ENCODE measurements around the gene SLC16A10.

The SLC16A10 gene

GRCh38 chr6:111219785-111220184 is 132.5 kb downstream of the SLC16A10 start:
- H3K4me3 ChIP-seq (ENCODE audit: extremely low read depth, insufficient read depth, low read length, poor library complexity, severe bottlenecking) = no peak overlapping the region
- no peaks in the 10 kb centered on the region for H3K9me3 ChIP-seq (ENCODE audit: control insufficient read depth, low read length)
- WGBS, 2 experiments (ENCODE audit: insufficient coverage in 2 of 2) = 89 to 93% methylated on average over 1 to 4 of the region's 6 CpGs
- H3K4me1 ChIP-seq (ENCODE audit: control insufficient read depth, insufficient read depth, low read length, poor library complexity, severe bottlenecking) = no peaks in the 10 kb centered on the region
- no peaks in the 10 kb centered on the region for H3K36me3 ChIP-seq (ENCODE audit: control insufficient read depth, insufficient read depth, low read length)
- H3K27ac ChIP-seq (ENCODE audit: low read depth, low read length, severe bottlenecking) = no peak overlapping the region

- Histone ChIP-seq H3K9me3 (ENCODE audit: control insufficient read depth, low read length) (no peaks in the 10 kb centered on the region), H3K36me3 (ENCODE audit: control insufficient read depth, insufficient read depth, low read length) (no peaks in the 10 kb centered on the region), H3K4me1 (ENCODE audit: control insufficient read depth, insufficient read depth, low read length, poor library complexity, severe bottlenecking) (no peaks in the 10 kb centered on the region), H3K27ac (ENCODE audit: low read depth, low read length, severe bottlenecking) (no peak overlapping the region), H3K4me3 (ENCODE audit: extremely low read depth, insufficient read depth, low read length, poor library complexity, severe bottlenecking) (no peak overlapping the region)
- no CpG with 5 or more reads among the region's 1 CpG for WGBS, 2 experiments (ENCODE audit: insufficient coverage in 2 of 2)
Observed at GRCh38 chr6:111220383-111221031, 133.2 kb downstream of the SLC16A10 start.

- 52 to 92% methylated on average over 2 to 3 of the region's 4 CpGs for WGBS, 2 experiments (ENCODE audit: insufficient coverage in 2 of 2)
- H3K9me3 ChIP-seq (ENCODE audit: control insufficient read depth, low read length) = no peaks in the 10 kb centered on the region
- H3K4me3 ChIP-seq (ENCODE audit: extremely low read depth, insufficient read depth, low read length, poor library complexity, severe bottlenecking) = no peak overlapping the region
- H3K36me3 ChIP-seq (ENCODE audit: control insufficient read depth, insufficient read depth, low read length) = no peaks in the 10 kb centered on the region
- H3K27ac ChIP-seq (ENCODE audit: low read depth, low read length, severe bottlenecking) = no peak overlapping the region
- no peaks in the 10 kb centered on the region for H3K4me1 ChIP-seq (ENCODE audit: control insufficient read depth, insufficient read depth, low read length, poor library complexity, severe bottlenecking)
Observed at GRCh38 chr6:111221804-111222203, 134.5 kb downstream of the SLC16A10 start.

- WGBS, 2 experiments (ENCODE audit: insufficient coverage in 2 of 2) = 0 to 13% methylated on average over 1 of the region's 1 CpG
- H3K36me3 ChIP-seq (ENCODE audit: control insufficient read depth, insufficient read depth, low read length) = no peaks in the 10 kb centered on the region
Observed at GRCh38 chr6:111222341-111222740, 135.0 kb downstream of the SLC16A10 start.

GRCh38 chr6:111228094-111228493 is 140.8 kb downstream of the SLC16A10 start:
- Histone ChIP-seq H3K27ac (ENCODE audit: low read depth, low read length, severe bottlenecking) (no peak overlapping the region), H3K9me3 (ENCODE audit: control insufficient read depth, low read length) (no peaks in the 10 kb centered on the region), H3K36me3 (ENCODE audit: control insufficient read depth, insufficient read depth, low read length) (no peaks in the 10 kb centered on the region), H3K4me1 (ENCODE audit: control insufficient read depth, insufficient read depth, low read length, poor library complexity, severe bottlenecking) (no peaks in the 10 kb centered on the region), H3K4me3 (ENCODE audit: extremely low read depth, insufficient read depth, low read length, poor library complexity, severe bottlenecking) (no peak overlapping the region)
- WGBS, 2 experiments (ENCODE audit: insufficient coverage in 2 of 2) = no CpG with 5 or more reads among the region's 2 CpGs

More at GRCh38 chr6:111222341-111222740, 135.0 kb downstream of the SLC16A10 start:
- H3K9me3 ChIP-seq (ENCODE audit: control insufficient read depth, low read length) = no peaks in the 10 kb centered on the region
- H3K4me1 ChIP-seq (ENCODE audit: control insufficient read depth, insufficient read depth, low read length, poor library complexity, severe bottlenecking) = no peaks in the 10 kb centered on the region
- H3K4me3 ChIP-seq (ENCODE audit: extremely low read depth, insufficient read depth, low read length, poor library complexity, severe bottlenecking) = no peak overlapping the region
- H3K27ac ChIP-seq (ENCODE audit: low read depth, low read length, severe bottlenecking) = no peak overlapping the region

GRCh38 chr6:111230351-111231089 is 143.2 kb downstream of the SLC16A10 start:
- no peaks in the 10 kb centered on the region for H3K36me3 ChIP-seq (ENCODE audit: control insufficient read depth, insufficient read depth, low read length)
- H3K4me3 ChIP-seq (ENCODE audit: extremely low read depth, insufficient read depth, low read length, poor library complexity, severe bottlenecking) = no peak overlapping the region
- H3K4me1 ChIP-seq (ENCODE audit: control insufficient read depth, insufficient read depth, low read length, poor library complexity, severe bottlenecking) = no peaks in the 10 kb centered on the region
- no peak overlapping the region for H3K27ac ChIP-seq (ENCODE audit: low read depth, low read length, severe bottlenecking)
- WGBS, 2 experiments (ENCODE audit: insufficient coverage in 2 of 2) = no CpG with 5 or more reads among the region's 2 CpGs
- H3K9me3 ChIP-seq (ENCODE audit: control insufficient read depth, low read length) = no peaks in the 10 kb centered on the region

- no peaks in the 10 kb centered on the region for H3K9me3 ChIP-seq (ENCODE audit: control insufficient read depth, low read length)
- 79 to 86% methylated on average over 3 to 4 of the region's 4 CpGs for WGBS, 2 experiments (ENCODE audit: insufficient coverage in 2 of 2)
- no peaks in the 10 kb centered on the region for H3K36me3 ChIP-seq (ENCODE audit: control insufficient read depth, insufficient read depth, low read length)
- H3K4me1 ChIP-seq (ENCODE audit: control insufficient read depth, insufficient read depth, low read length, poor library complexity, severe bottlenecking) = no peaks in the 10 kb centered on the region
- no peak overlapping the region for H3K27ac ChIP-seq (ENCODE audit: low read depth, low read length, severe bottlenecking)
- no peak overlapping the region for H3K4me3 ChIP-seq (ENCODE audit: extremely low read depth, insufficient read depth, low read length, poor library complexity, severe bottlenecking)
Observed at GRCh38 chr6:111231090-111231459, 143.8 kb downstream of the SLC16A10 start.

GRCh38 chr6:111237852-111238251 is 150.5 kb downstream of the SLC16A10 start:
- Histone ChIP-seq H3K36me3 (ENCODE audit: control insufficient read depth, insufficient read depth, low read length) (no peaks in the 10 kb centered on the region), H3K4me3 (ENCODE audit: extremely low read depth, insufficient read depth, low read length, poor library complexity, severe bottlenecking) (no peak overlapping the region), H3K4me1 (ENCODE audit: control insufficient read depth, insufficient read depth, low read length, poor library complexity, severe bottlenecking) (peaks cover 7% of the 10 kb centered on the region), H3K27ac (ENCODE audit: low read depth, low read length, severe bottlenecking) (no peak overlapping the region), H3K9me3 (ENCODE audit: control insufficient read depth, low read length) (no peaks in the 10 kb centered on the region)
- WGBS, 2 experiments (ENCODE audit: insufficient coverage in 2 of 2) = no CpG with 5 or more reads among the region's 2 CpGs

- Histone ChIP-seq H3K4me1 (ENCODE audit: control insufficient read depth, insufficient read depth, low read length, poor library complexity, severe bottlenecking) (peaks cover 7% of the 10 kb centered on the region), H3K27ac (ENCODE audit: low read depth, low read length, severe bottlenecking) (no peak overlapping the region), H3K9me3 (ENCODE audit: control insufficient read depth, low read length) (no peaks in the 10 kb centered on the region), H3K4me3 (ENCODE audit: extremely low read depth, insufficient read depth, low read length, poor library complexity, severe bottlenecking) (no peak overlapping the region), H3K36me3 (ENCODE audit: control insufficient read depth, insufficient read depth, low read length) (no peaks in the 10 kb centered on the region)
- 83 to 94% methylated on average over 1 to 2 of the region's 4 CpGs for WGBS, 2 experiments (ENCODE audit: insufficient coverage in 2 of 2)
Observed at GRCh38 chr6:111238464-111239119, 151.3 kb downstream of the SLC16A10 start.

- no peak overlapping the region for H3K27ac ChIP-seq (ENCODE audit: low read depth, low read length, severe bottlenecking)
- no peaks in the 10 kb centered on the region for H3K36me3 ChIP-seq (ENCODE audit: control insufficient read depth, insufficient read depth, low read length)
- no peak overlapping the region for H3K4me3 ChIP-seq (ENCODE audit: extremely low read depth, insufficient read depth, low read length, poor library complexity, severe bottlenecking)
- peaks cover 7% of the 10 kb centered on the region for H3K4me1 ChIP-seq (ENCODE audit: control insufficient read depth, insufficient read depth, low read length, poor library complexity, severe bottlenecking)
- H3K9me3 ChIP-seq (ENCODE audit: control insufficient read depth, low read length) = no peaks in the 10 kb centered on the region
- WGBS, 2 experiments (ENCODE audit: insufficient coverage in 2 of 2) = 84 to 100% methylated on average over 2 of the region's 4 CpGs
Observed at GRCh38 chr6:111239461-111239860, 152.2 kb downstream of the SLC16A10 start.

- H3K4me1 ChIP-seq (ENCODE audit: control insufficient read depth, insufficient read depth, low read length, poor library complexity, severe bottlenecking) = peaks cover 7% of the 10 kb centered on the region
- no peak overlapping the region for H3K27ac ChIP-seq (ENCODE audit: low read depth, low read length, severe bottlenecking)
- H3K36me3 ChIP-seq (ENCODE audit: control insufficient read depth, insufficient read depth, low read length) = no peaks in the 10 kb centered on the region
- no peak overlapping the region for H3K4me3 ChIP-seq (ENCODE audit: extremely low read depth, insufficient read depth, low read length, poor library complexity, severe bottlenecking)
- 93 to 95% methylated on average over 4 to 5 of the region's 5 CpGs for WGBS, 2 experiments (ENCODE audit: insufficient coverage in 2 of 2)
- H3K9me3 ChIP-seq (ENCODE audit: control insufficient read depth, low read length) = no peaks in the 10 kb centered on the region
Observed at GRCh38 chr6:111242452-111242851, 155.1 kb downstream of the SLC16A10 start.

All from mesodermal cell (in vitro differentiated cells).